Caco-2 (cell line): ENCODE results near the gene SLC7A8. TPM values are rescaled to one million over a fixed set of nuclear protein-coding genes. Genes with fewer than 3 reads are reported as not detected.

ENCODE experiments used
- BruUV-seq: library from RNA; stranded (reverse); fragments of 400-500 nt; replicated peaks from 2 replicates; lab custom pipeline; 2021; lab: Mats Ljungman, UMichigan
- CTCF ChIA-PET: fragments of 300-600 bp; sonication (Branson Sonifier 250); formaldehyde crosslinking; loops from one replicate; lab custom pipeline; 2022; ENCODE audit warnings: antibody characterized with exemption; lab: Charles Lee
- POLR2A ChIA-PET: fragments of 300-600 bp; sonication (Branson Sonifier 250); formaldehyde crosslinking; loops from one replicate; lab custom pipeline; 2022; ENCODE audit warnings: antibody characterized with exemption; lab: Charles Lee
- DNase-seq, 2 experiments: peaks; one replicate each; pipeline versions ENCODE4 v3.0.0 to v3.0.0-alpha.2; 2020 to 2022
- H3K27me3 ChIP-seq: replicated peaks from 2 replicates; pipeline ENCODE4 v1.6.0; 2011; ENCODE audit warnings: low read length; ENCODE audit not compliant: control insufficient read depth, insufficient read depth
- H3K36me3 ChIP-seq: 2 replicates; pipeline ENCODE4 v1.5.1; 2011; ENCODE audit warnings: low read length; ENCODE audit not compliant: control insufficient read depth, insufficient read depth
- H3K4me1 ChIP-seq: fragments of 250-450 bp; sonication (Bioruptor Pico); 2 replicates; pipeline ENCODE4 v1.5.1; 2020; ENCODE audit warnings: mild to moderate bottlenecking
- H3K4me3 ChIP-seq: 2 replicates; pipeline ENCODE4 v1.5.1; 2011; ENCODE audit warnings: low read depth, mild to moderate bottlenecking, control low read depth, low read length
- H3K9me3 ChIP-seq: fragments of 250-450 bp; sonication (Bioruptor Pico); 2 replicates; pipeline ENCODE4 v1.5.1; 2020; ENCODE audit warnings: mild to moderate bottlenecking, moderate library complexity
- H3K27ac Mint-ChIP-seq: one replicate; pipeline ENCODE4 v1.8.0; 2022; ENCODE audit warnings: mixed read lengths; ENCODE audit not compliant: unreplicated experiment
- H3K27me3 Mint-ChIP-seq: one replicate; pipeline ENCODE4 v1.8.0; 2022; ENCODE audit warnings: mixed read lengths; ENCODE audit not compliant: insufficient read depth, unreplicated experiment
- H3K36me3 Mint-ChIP-seq: one replicate; pipeline ENCODE4 v1.8.0; 2022; ENCODE audit warnings: mild to moderate bottlenecking, mixed read lengths; ENCODE audit not compliant: insufficient read depth, unreplicated experiment
- H3K4me1 Mint-ChIP-seq: one replicate; pipeline ENCODE4 v1.8.0; 2022; ENCODE audit warnings: low read depth, mixed read lengths; ENCODE audit not compliant: unreplicated experiment
- H3K4me3 Mint-ChIP-seq: one replicate; pipeline ENCODE4 v1.8.0; 2022; ENCODE audit warnings: mild to moderate bottlenecking, moderate library complexity, mixed read lengths; ENCODE audit not compliant: unreplicated experiment
- H3K9me3 Mint-ChIP-seq: one replicate; pipeline ENCODE4 v1.8.0; 2022; ENCODE audit warnings: mixed read lengths; ENCODE audit not compliant: unreplicated experiment
- intact Hi-C: fragments of 100-400 bp; cut with micrococcal nuclease; formaldehyde crosslinking; loops from one replicate; pipeline ENCODE4 v1.10.0; 2022; ENCODE audit not compliant: unreplicated experiment
- total RNA-seq: library from RNA; stranded (reverse); gene quantifications from 2 replicates; pipeline ENCODE4 v1.2.3, GENCODE V29; 2022
- TF ChIP-seq, protein P1 (sequence below), 2 experiments: fragments of 200-600 bp in 1 of 2; IDR thresholded peaks; 1 replicate in 1 of 2; 2 replicates in 1 of 2; pipeline versions ENCODE4 v1.5.1 to v1.8.0; 2011 to 2022; ENCODE audit warnings: antibody characterized with exemption in 1 of 2, control low read depth in 1 of 2, inconsistent platforms in 1 of 2, low read depth in 1 of 2, low read length in 1 of 2, mild to moderate bottlenecking in 1 of 2, moderate library complexity in 1 of 2; ENCODE audit not compliant: insufficient read depth in 1 of 2, severe bottlenecking in 1 of 2, unreplicated experiment in 1 of 2

The SLC7A8 gene
- total RNA-seq, 1 experiment from 2014 or later, result 26.9 TPM

DNA sequence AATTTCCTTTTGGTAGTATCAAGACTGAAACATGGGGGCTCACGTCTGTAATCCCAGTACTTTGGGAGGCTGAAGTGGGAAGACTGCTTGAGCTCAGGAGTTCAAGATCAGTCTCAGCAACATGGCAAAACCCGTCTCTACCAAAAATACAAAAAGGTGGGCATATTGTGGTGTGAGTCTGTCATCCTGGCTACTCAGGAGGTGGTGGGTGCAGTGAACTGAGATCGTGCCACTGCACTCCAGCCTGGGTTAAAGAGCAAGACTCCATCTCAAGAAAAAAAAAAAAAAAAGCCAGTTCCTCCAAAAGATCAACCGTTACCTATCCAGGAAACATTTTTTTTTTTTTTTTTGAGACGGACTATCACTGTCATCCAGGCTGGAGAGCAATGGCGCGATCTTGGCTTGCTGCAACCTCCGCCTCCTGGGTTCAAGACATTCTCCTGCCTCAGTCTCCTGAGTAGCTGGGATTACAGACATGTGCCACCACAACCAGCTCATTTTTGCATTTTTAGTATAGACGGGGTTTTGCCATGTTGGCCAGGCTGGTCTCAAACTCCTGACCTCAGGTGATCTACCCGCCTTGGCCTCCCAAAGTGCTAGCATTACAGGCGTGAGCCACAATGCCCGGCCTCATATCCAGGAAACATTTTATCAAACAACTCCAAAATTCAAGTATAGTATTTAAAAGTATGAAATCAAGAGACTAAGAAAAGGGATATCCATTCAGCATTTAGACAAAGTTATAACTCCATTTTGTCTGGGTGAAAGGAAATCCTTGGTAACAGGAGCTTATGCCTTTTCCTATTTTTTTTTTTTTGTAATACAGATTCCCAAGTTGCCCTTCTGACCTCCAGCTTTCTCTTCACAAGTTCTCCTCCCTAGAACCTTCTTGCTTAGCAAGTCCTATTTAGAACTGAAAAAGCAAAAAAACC is 91.9 kb downstream of the SLC7A8 start:
- DNase-seq, result no peak
- peaks cover 3% of the 10 kb centered on the region; the same call in 1 of the 2 replicates for H3K4me1 ChIP-seq
- no TSS peak for BruUV-seq
- peaks cover 57% of the 10 kb centered on the region for H3K36me3 Mint-ChIP-seq
- H3K27ac Mint-ChIP-seq, result no peak overlapping the region
- ChIA-PET CTCF (interaction anchor here (1.2 to 1.7 kb wide), 3 partner anchors 11 to 29 kb away, joined by 3 to 5 read pairs (median 3); no protein-coding TSS in a partner anchor), POLR2A (no interaction called here)
- H3K4me1 Mint-ChIP-seq, result peaks cover 1% of the 10 kb centered on the region
- no peak overlapping the region for H3K4me3 Mint-ChIP-seq
- H3K27me3 Mint-ChIP-seq, result no peaks in the 10 kb centered on the region
- H3K4me3 ChIP-seq, result no peak overlapping the region
- H3K36me3 ChIP-seq, result peaks cover 2% of the 10 kb centered on the region
- no peaks in the 10 kb centered on the region for H3K9me3 Mint-ChIP-seq
- TF ChIP-seq, protein P1, sequence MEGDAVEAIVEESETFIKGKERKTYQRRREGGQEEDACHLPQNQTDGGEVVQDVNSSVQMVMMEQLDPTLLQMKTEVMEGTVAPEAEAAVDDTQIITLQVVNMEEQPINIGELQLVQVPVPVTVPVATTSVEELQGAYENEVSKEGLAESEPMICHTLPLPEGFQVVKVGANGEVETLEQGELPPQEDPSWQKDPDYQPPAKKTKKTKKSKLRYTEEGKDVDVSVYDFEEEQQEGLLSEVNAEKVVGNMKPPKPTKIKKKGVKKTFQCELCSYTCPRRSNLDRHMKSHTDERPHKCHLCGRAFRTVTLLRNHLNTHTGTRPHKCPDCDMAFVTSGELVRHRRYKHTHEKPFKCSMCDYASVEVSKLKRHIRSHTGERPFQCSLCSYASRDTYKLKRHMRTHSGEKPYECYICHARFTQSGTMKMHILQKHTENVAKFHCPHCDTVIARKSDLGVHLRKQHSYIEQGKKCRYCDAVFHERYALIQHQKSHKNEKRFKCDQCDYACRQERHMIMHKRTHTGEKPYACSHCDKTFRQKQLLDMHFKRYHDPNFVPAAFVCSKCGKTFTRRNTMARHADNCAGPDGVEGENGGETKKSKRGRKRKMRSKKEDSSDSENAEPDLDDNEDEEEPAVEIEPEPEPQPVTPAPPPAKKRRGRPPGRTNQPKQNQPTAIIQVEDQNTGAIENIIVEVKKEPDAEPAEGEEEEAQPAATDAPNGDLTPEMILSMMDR (IDR thresholded peaks at IDR 0.05; ENCODE audit: insufficient read depth in 1 of 2, low read depth in 1 of 2, low read length in 1 of 2, severe bottlenecking in 1 of 2, unreplicated experiment in 1 of 2), result no peak
- H3K9me3 ChIP-seq, result no peaks in the 10 kb centered on the region
- no peaks in the 10 kb centered on the region for H3K27me3 ChIP-seq
- intact Hi-C loops, result no loop called here

GRCh38 chr14:23090254-23090636 is 93.2 kb downstream of the SLC7A8 start:
- Mint-ChIP-seq H3K4me3 (no peak overlapping the region), H3K27me3 (no peaks in the 10 kb centered on the region), H3K36me3 (peaks cover 68% of the 10 kb centered on the region), H3K9me3 (no peaks in the 10 kb centered on the region), H3K4me1 (peaks cover 6% of the 10 kb centered on the region), H3K27ac (no peak overlapping the region)
- Histone ChIP-seq H3K4me3 (no peak overlapping the region), H3K36me3 (peaks cover 2% of the 10 kb centered on the region), H3K4me1 (peaks cover 3% of the 10 kb centered on the region; the same call in 1 of the 2 replicates), H3K9me3 (no peaks in the 10 kb centered on the region), H3K27me3 (no peaks in the 10 kb centered on the region)
- TF ChIP-seq, protein P1 (IDR thresholded peaks at IDR 0.05; ENCODE audit: insufficient read depth in 1 of 2, low read depth in 1 of 2, low read length in 1 of 2, severe bottlenecking in 1 of 2, unreplicated experiment in 1 of 2), result no peak
- ChIA-PET CTCF (interaction anchor here (1.2 kb wide), 1 partner anchor 21 kb away, joined by 4 read pairs; no protein-coding TSS in a partner anchor), POLR2A (no interaction called here)
- intact Hi-C loops, result no loop called here
- no peak for DNase-seq
- BruUV-seq, result no TSS peak

GRCh38 chr14:23089498-23090253 is 93.8 kb downstream of the SLC7A8 start:
- no peaks in the 10 kb centered on the region for H3K27me3 ChIP-seq
- intact Hi-C loops, result no loop called here
- H3K36me3 Mint-ChIP-seq, result peaks cover 73% of the 10 kb centered on the region
- no peaks in the 10 kb centered on the region for H3K9me3 ChIP-seq
- no peaks in the 10 kb centered on the region for H3K27me3 Mint-ChIP-seq
- H3K36me3 ChIP-seq, result peaks cover 2% of the 10 kb centered on the region
- no peak overlapping the region for H3K4me3 Mint-ChIP-seq
- H3K4me3 ChIP-seq, result no peak overlapping the region
- H3K27ac Mint-ChIP-seq, result no peak overlapping the region
- CTCF ChIA-PET, result interaction anchor here (0.7 to 1.2 kb wide), 2 partner anchors 21 to 113 kb away, joined by 4 read pairs; no protein-coding TSS in a partner anchor
- peaks cover 3% of the 10 kb centered on the region; the same call in 1 of the 2 replicates for H3K4me1 ChIP-seq
- POLR2A ChIA-PET, result no interaction called here
- no peak for DNase-seq
- TF ChIP-seq, protein P1 (IDR thresholded peaks at IDR 0.05; ENCODE audit: insufficient read depth in 1 of 2, low read depth in 1 of 2, low read length in 1 of 2, severe bottlenecking in 1 of 2, unreplicated experiment in 1 of 2), result no peak
- no TSS peak for BruUV-seq
- no peaks in the 10 kb centered on the region for H3K9me3 Mint-ChIP-seq
- peaks cover 6% of the 10 kb centered on the region for H3K4me1 Mint-ChIP-seq
